PC-3 (cell line): Measurements from ENCODE around the gene GAB2. TPM values are rescaled to one million over a fixed set of nuclear protein-coding genes. Genes with fewer than 3 reads are reported as not detected.

ENCODE experiments used
- ATAC-seq: fragments of 200-7000 bp; cut with Tn5 transposase; 2 replicates; pipeline ENCODE4 v1.9.1; 2020; ENCODE audit warnings: mild to moderate bottlenecking, moderate library complexity
- BruUV-seq: library from RNA; stranded (reverse); fragments of 400-500 nt; replicated peaks from 2 replicates; lab custom pipeline; 2021; lab: Mats Ljungman, UMichigan
- CTCF ChIA-PET: fragments of 300-600 bp; sonication (Branson Sonifier 250); formaldehyde crosslinking; loops from one replicate; lab custom pipeline; 2022; ENCODE audit warnings: antibody characterized with exemption; lab: Charles Lee
- POLR2A ChIA-PET: fragments of 300-600 bp; sonication (Branson Sonifier 250); formaldehyde crosslinking; loops from one replicate; lab custom pipeline; 2022; ENCODE audit warnings: antibody characterized with exemption; ENCODE audit not compliant: unreplicated experiment; lab: Charles Lee
- DNase-seq: peaks from one replicate; pipeline ENCODE4 v3.0.0-alpha.2; 2015
- H2AFZ ChIP-seq: fragments of 300-600 bp; sonication (generic); 2 replicates; pipeline ENCODE4 v1.6.0; 2016; ENCODE audit warnings: antibody characterized with exemption, low read length
- H3F3A ChIP-seq: fragments of 300-600 bp; sonication (generic); one replicate; pipeline ENCODE4 v1.6.0; 2017; ENCODE audit warnings: antibody characterized with exemption, low read length, control low read depth, mild to moderate bottlenecking; ENCODE audit not compliant: unreplicated experiment
- H3K27ac ChIP-seq: fragments of 300-600 bp; sonication (generic); 2 replicates; pipeline ENCODE4 v1.5.1; 2016; ENCODE audit warnings: mild to moderate bottlenecking, low read length
- H3K27me3 ChIP-seq: fragments of 300-600 bp; sonication (generic); 2 replicates; pipeline ENCODE4 v1.6.1; 2016; ENCODE audit warnings: low read length, mixed read lengths
- H3K36me3 ChIP-seq: fragments of 300-600 bp; sonication (generic); 2 replicates; pipeline ENCODE4 v1.6.1; 2016; ENCODE audit warnings: low read depth, mixed run types, low read length, mixed read lengths
- H3K4me1 ChIP-seq: fragments of 300-600 bp; sonication (generic); 2 replicates; pipeline ENCODE4 v1.5.1; 2016; ENCODE audit warnings: low read length; ENCODE audit not compliant: insufficient read depth
- H3K4me2 ChIP-seq: fragments of 300-600 bp; sonication (generic); 2 replicates; pipeline ENCODE4 v1.6.0; 2016; ENCODE audit warnings: low read length
- H3K4me3 ChIP-seq: fragments of 300-600 bp; sonication (generic); 2 replicates; pipeline ENCODE4 v1.5.1; 2016; ENCODE audit warnings: mild to moderate bottlenecking, low read length, mixed read lengths
- H3K79me2 ChIP-seq: fragments of 300-600 bp; sonication (generic); 2 replicates; pipeline ENCODE4 v1.6.1; 2017; ENCODE audit warnings: low read length, mixed read lengths
- H3K9ac ChIP-seq: fragments of 300-600 bp; sonication (generic); 2 replicates; pipeline ENCODE4 v1.6.0; 2016; ENCODE audit warnings: mild to moderate bottlenecking, low read length
- H3K9me2 ChIP-seq: fragments of 300-600 bp; sonication (generic); replicated peaks from 2 replicates; pipeline ENCODE4 v1.6.1; 2016; ENCODE audit warnings: mixed run types, low read length, mixed read lengths
- H3K9me3 ChIP-seq: fragments of 300-600 bp; sonication (generic); 2 replicates; pipeline ENCODE4 v1.6.1; 2016; ENCODE audit warnings: low read length, mixed read lengths
- H4K20me1 ChIP-seq: fragments of 300-600 bp; sonication (generic); 2 replicates; pipeline ENCODE4 v1.6.1; 2016; ENCODE audit warnings: low read length, mixed read lengths
- EZH2 ChIP-seq: fragments of 300-600 bp; sonication (generic); IDR thresholded peaks from one replicate; pipeline ENCODE4 v1.6.1; 2017; ENCODE audit warnings: antibody characterized with exemption, mild to moderate bottlenecking, low read length; ENCODE audit not compliant: unreplicated experiment
- EZH2phosphoT487 ChIP-seq: fragments of 300-600 bp; sonication (generic); IDR thresholded peaks from 2 replicates; pipeline ENCODE4 v1.6.1; 2018; ENCODE audit warnings: mild to moderate bottlenecking, antibody characterized with exemption, low read length, borderline replicate concordance
- intact Hi-C: fragments of 100-400 bp; cut with micrococcal nuclease; formaldehyde crosslinking; loops from 2 replicates; pipeline ENCODE4 v1.9.0; 2023
- total RNA-seq: library from RNA; depleted of rRNA; stranded (reverse); fragments of >200 nt; gene quantifications from 2 replicates; pipeline ENCODE4 v1.2.3, GENCODE V29; 2014
- TF ChIP-seq, protein P1 (sequence below): fragments of 300-600 bp; sonication (generic); conservative IDR thresholded peaks from 2 replicates; pipeline ENCODE4 v1.5.1; 2017; ENCODE audit warnings: antibody characterized with exemption, low read depth, mild to moderate bottlenecking, low read length

GAB2 gene
- total RNA-seq, 1 experiment from 2014 or later = 7.1 TPM

DNA sequence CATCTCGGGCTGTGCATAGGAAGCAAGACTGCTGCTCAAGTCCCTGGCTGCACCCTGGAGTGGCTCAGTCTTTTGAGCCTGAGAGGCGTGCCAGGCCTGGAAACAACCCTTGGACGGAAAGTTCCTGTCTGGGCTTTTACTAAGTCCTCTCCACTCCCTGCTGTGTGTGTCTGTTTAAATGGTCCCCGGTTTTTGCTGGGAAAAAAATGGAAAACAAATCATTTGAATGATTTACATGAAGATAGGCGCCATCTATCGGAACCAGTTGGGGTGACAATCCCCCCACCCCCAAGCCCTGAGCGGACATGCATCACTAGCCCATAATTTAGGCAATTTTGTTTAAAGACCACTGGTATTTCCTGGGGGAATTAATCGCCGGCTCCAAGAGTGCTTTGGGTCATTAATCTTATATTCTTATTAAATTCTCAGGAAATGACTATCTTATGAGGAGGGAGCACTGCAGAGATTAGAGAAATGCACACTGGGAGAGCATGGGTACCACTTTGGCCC lies 2.7 kb upstream of the GAB2 start:
- H3K4me3 ChIP-seq = no peak overlapping the region
- CTCF ChIA-PET = interaction anchor here (1.2 kb wide), 1 partner anchor 155 kb away, joined by 4 read pairs; the partner anchor contains the start of gene NARS2

DNA sequence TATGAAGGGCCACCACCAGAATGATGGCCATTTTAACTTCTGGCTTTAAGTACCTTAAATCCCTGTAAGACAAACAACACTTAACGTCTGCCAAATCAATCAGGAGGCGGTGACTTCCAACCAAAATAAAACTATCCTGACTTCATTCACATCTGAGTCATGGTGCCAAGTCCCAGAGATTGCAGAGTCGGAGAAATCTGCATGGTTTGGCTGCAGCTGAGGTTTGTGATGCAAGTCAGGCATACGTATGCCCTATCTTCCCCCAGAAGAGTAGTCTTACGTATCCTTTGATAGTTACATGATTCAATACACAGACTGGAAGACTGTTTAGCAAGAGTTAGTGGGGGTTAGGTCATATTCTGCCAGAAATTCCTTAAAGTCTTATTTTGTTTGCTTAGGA lies 1.7 kb upstream of the GAB2 start:
- no peak overlapping the region for H2AFZ ChIP-seq
- POLR2A ChIA-PET = no interaction called here
- intact Hi-C loops = no loop called here
- no peak overlapping the region for H3K27ac ChIP-seq
- H4K20me1 ChIP-seq = no peaks in the 10 kb centered on the region
- peak; percentile 9 for ATAC-seq
- H3K9ac ChIP-seq = no peak overlapping the region
- H3K4me2 ChIP-seq = peak overlapping the region; percentile 76
- H3K9me2 ChIP-seq = no peaks in the 10 kb centered on the region
- no peak overlapping the region; the same call in 1 of the 2 replicates for H3K4me3 ChIP-seq
- H3K9me3 ChIP-seq = no peaks in the 10 kb centered on the region
- H3K4me1 ChIP-seq = peaks cover 34% of the 10 kb centered on the region
- H3F3A ChIP-seq = no peaks in the 10 kb centered on the region
- no TSS peak for BruUV-seq
- peak; percentile 83 for DNase-seq
- H3K36me3 ChIP-seq = no peaks in the 10 kb centered on the region
- no peaks in the 10 kb centered on the region for H3K27me3 ChIP-seq
- CTCF ChIA-PET = interaction anchor here (0.5 to 2.7 kb wide), 5 partner anchors 10 to 191 kb away, joined by 3 to 20 read pairs (median 4); partner anchors contain the start of gene NARS2
- peaks cover 19% of the 10 kb centered on the region for H3K79me2 ChIP-seq
- TF ChIP-seq EZH2phosphoT487 (no peak), EZH2 (no peak)
- TF ChIP-seq, protein P1, sequence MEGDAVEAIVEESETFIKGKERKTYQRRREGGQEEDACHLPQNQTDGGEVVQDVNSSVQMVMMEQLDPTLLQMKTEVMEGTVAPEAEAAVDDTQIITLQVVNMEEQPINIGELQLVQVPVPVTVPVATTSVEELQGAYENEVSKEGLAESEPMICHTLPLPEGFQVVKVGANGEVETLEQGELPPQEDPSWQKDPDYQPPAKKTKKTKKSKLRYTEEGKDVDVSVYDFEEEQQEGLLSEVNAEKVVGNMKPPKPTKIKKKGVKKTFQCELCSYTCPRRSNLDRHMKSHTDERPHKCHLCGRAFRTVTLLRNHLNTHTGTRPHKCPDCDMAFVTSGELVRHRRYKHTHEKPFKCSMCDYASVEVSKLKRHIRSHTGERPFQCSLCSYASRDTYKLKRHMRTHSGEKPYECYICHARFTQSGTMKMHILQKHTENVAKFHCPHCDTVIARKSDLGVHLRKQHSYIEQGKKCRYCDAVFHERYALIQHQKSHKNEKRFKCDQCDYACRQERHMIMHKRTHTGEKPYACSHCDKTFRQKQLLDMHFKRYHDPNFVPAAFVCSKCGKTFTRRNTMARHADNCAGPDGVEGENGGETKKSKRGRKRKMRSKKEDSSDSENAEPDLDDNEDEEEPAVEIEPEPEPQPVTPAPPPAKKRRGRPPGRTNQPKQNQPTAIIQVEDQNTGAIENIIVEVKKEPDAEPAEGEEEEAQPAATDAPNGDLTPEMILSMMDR = no peak

More for the DNA sequence above, 2.7 kb upstream of the GAB2 start:
- no peaks in the 10 kb centered on the region for H4K20me1 ChIP-seq
- H3K27ac ChIP-seq = no peak overlapping the region
- intact Hi-C loops = no loop called here
- ATAC-seq (peak; percentile 2; the same call in 1 of the 2 replicates), DNase-seq (peak; percentile 81)
- H3K4me1 ChIP-seq = peaks cover 38% of the 10 kb centered on the region
- peaks cover 9% of the 10 kb centered on the region for H3K79me2 ChIP-seq
- no peaks in the 10 kb centered on the region for H3K36me3 ChIP-seq
- no peaks in the 10 kb centered on the region for H3K9me2 ChIP-seq
- H3F3A ChIP-seq = no peaks in the 10 kb centered on the region
- POLR2A ChIA-PET = no interaction called here
- TF ChIP-seq, protein P1 = peak; percentile 87
- TF ChIP-seq EZH2 = no peak
- peak overlapping the region; percentile 76 for H3K4me2 ChIP-seq
- H3K9me3 ChIP-seq = no peaks in the 10 kb centered on the region
- no peaks in the 10 kb centered on the region for H3K27me3 ChIP-seq
- BruUV-seq = no TSS peak
- H2AFZ ChIP-seq = no peak overlapping the region
- no peak overlapping the region for H3K9ac ChIP-seq

DNA sequence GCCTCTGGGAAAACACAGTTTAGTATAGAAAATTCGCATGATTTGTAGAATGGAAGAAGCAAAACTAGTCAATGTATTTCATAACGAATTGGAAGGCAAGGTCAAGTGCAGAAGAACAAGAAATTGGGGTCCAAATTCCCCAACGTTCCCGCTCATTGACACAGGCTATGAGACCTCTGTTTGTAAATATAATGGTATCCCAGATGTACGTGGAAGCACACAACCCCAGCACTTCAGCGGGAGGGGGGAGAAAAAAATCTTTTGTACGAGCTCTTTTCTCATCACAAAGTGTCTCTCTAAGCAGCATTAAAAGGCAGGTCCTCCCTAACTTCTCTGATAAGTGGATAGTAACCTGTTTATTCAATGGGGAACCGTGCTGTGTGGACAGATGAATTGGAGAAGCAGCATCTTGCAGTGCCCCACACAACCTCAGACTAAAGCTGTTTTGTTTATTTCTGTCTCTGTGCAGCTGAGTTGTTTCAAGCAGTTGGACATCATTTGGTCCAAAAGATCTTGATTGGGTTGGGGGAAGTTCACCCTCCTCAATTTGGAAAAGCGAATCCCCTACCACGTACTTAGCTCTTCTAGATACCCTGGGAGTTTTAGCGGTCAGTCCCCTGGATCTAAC lies 1.1 kb upstream of the GAB2 start:
- H3F3A ChIP-seq = no peaks in the 10 kb centered on the region
- ChIA-PET CTCF (interaction anchor here (0.5 to 2.7 kb wide), 5 partner anchors 54 to 269 kb away, joined by 3 to 20 read pairs (median 4); partner anchors contain the start of gene NARS2), POLR2A (no interaction called here)
- no peaks in the 10 kb centered on the region for H3K9me2 ChIP-seq
- no peaks in the 10 kb centered on the region for H3K27me3 ChIP-seq
- peak overlapping the region; percentile 69 for H3K4me3 ChIP-seq
- peak overlapping the region; percentile 76 for H3K4me2 ChIP-seq
- H3K9ac ChIP-seq = no peak overlapping the region
- H4K20me1 ChIP-seq = no peaks in the 10 kb centered on the region
- H3K4me1 ChIP-seq = peaks cover 33% of the 10 kb centered on the region
- BruUV-seq = no TSS peak
- peaks cover 20% of the 10 kb centered on the region for H3K79me2 ChIP-seq
- H2AFZ ChIP-seq = peak overlapping the region; percentile 85
- ATAC-seq = no peak
- no peak overlapping the region for H3K27ac ChIP-seq
- H3K36me3 ChIP-seq = no peaks in the 10 kb centered on the region
- no peak for DNase-seq
- TF ChIP-seq EZH2phosphoT487 (no peak), EZH2 (no peak)
- TF ChIP-seq, protein P1 = no peak
- H3K9me3 ChIP-seq = no peaks in the 10 kb centered on the region
- intact Hi-C loops = loop anchor here (1.0 kb wide), 1 partner anchor 190 kb away; no protein-coding TSS in a partner anchor
